Astrocyte of the cerebellum (primary cell): ENCODE results near the gene IPO11.

Experiments
- DNase-seq: peaks from one replicate; pipeline ENCODE4 v3.0.0-alpha.2; 2011; ENCODE audit warnings: low read depth
- H3K4me3 ChIP-seq: 2 replicates; pipeline ENCODE4 v1.5.1; 2011; ENCODE audit warnings: mild to moderate bottlenecking, low read depth, low read length, moderate library complexity
- in situ Hi-C: cut with HindIII; loops from 2 replicates; pipeline ENCODE4 v1.10.0; 2017; ENCODE audit warnings: low sequenced_read_pairs
- TF ChIP-seq, protein P1 (sequence below): IDR thresholded peaks from 2 replicates; pipeline ENCODE4 v1.5.1; 2012; ENCODE audit warnings: low read length, low read depth, moderate library complexity, mild to moderate bottlenecking; ENCODE audit errors: missing control alignments

The IPO11 gene

DNA sequence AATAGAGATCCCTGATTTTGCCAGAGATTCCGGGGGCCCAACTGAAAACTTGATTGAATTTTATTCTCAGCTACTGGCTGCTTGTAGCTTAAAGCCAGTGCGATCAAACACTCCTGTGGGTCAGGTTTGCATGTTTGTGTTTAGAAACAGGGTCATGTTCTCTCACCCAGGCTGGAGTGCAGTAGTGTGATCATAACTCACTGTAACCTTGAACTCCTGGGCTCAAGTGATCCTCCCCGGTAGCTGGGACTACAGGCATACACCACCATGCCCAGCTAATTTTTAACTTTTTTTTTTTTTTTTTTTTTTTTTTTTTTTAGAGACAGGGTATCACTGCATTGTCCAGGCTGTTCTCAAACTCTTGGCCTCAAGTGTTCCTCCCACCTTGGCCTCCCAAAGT, 232.7 kb downstream of the IPO11 start:
- H3K4me3 ChIP-seq, result no peak overlapping the region
- in situ Hi-C loops, result no loop called here
- no peak for DNase-seq
- TF ChIP-seq, protein P1, sequence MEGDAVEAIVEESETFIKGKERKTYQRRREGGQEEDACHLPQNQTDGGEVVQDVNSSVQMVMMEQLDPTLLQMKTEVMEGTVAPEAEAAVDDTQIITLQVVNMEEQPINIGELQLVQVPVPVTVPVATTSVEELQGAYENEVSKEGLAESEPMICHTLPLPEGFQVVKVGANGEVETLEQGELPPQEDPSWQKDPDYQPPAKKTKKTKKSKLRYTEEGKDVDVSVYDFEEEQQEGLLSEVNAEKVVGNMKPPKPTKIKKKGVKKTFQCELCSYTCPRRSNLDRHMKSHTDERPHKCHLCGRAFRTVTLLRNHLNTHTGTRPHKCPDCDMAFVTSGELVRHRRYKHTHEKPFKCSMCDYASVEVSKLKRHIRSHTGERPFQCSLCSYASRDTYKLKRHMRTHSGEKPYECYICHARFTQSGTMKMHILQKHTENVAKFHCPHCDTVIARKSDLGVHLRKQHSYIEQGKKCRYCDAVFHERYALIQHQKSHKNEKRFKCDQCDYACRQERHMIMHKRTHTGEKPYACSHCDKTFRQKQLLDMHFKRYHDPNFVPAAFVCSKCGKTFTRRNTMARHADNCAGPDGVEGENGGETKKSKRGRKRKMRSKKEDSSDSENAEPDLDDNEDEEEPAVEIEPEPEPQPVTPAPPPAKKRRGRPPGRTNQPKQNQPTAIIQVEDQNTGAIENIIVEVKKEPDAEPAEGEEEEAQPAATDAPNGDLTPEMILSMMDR, result no peak

DNA sequence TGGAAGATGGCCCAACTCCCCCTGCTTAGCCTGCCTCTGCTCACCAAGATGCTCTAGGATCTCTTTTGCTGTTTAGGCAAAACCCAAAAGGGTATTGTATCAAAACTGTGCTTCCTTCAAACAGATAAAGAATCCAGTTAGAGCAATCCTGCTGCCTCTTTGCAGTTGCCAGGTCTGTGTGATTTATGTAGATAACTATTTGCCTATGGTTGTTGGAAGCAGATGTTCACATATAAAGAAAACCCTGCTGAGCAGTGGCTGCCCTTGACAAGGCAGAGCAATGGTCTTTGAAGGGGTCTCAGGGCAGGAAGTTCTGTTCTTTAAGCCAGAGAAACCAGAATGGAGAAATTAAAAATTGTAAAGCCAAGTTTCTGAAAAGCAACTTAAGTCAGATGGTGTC, 234.7 kb downstream of the IPO11 start:
- TF ChIP-seq, protein P1, result no peak
- DNase-seq, result no peak
- in situ Hi-C loops, result no loop called here
- H3K4me3 ChIP-seq, result no peak overlapping the region

DNA sequence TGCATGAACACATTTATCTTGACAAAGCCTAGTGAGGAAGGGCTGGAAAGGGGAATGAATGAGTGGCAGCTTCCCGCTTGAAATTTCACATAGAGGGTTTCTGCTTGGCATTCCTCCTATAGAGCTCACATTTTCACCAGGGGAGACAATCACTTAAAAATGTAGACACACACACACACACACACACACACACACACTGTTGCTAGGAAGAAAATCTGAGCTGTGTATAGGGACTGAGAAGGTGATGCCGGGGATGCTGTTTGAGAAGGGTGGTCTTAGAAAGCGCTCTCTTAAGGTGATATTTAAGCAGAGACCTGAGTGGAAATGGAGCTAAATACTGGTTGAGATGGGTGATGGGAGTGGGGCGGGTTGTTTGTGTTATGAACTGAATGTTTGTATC, 236.5 kb downstream of the IPO11 start:
- TF ChIP-seq, protein P1, result no peak
- in situ Hi-C loops, result no loop called here
- no peak overlapping the region for H3K4me3 ChIP-seq
- DNase-seq, result no peak

DNA sequence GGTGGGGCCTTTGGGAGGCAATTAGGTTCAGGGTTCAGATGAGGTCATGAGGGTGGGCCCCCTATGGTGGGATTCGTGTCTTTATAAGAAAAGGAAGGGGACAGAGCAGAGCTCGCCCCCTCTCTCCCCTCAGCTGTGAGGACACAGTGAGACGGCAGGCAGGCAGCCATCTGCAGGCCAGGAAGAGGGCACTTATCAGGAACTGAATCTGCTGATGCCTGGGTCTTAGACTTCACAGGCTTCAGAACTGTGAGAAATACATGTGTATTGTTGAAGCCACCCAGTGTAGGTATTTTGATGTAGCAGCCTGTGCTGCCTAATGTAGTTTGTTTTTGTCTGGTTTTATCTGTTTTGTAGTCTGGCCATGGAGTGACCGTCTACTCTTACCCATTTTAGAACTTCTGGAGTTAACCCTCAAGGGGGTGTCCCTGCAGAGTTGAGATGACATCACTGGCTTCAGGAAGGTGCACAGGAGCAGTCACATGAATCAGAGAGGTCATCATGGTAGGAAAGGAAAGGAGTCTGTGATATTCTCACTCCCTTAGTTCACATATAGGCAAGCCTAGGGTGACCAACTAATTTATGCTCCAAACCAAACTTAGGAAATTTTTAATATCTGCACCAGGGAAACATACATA, 237.0 kb downstream of the IPO11 start:
- DNase-seq, result no peak

DNA sequence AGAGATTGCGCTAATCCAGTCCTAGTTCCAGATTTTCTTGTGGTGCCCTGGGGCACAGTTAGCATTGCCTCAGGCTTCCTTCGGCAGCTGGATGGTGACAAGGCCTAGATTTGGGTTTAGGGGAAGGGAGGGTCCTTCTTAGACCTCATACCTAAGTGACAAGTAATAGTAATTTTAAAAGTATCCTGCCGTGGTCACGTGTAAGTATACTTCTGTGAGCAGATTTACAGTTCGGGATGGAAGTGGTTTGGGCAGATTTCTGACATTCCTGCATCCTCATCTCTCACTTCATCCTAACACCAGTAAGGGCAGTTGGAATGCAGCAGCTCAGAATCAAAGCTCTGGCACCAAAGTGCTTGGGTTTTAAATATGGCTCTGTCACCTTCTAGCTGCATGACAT, 237.6 kb downstream of the IPO11 start:
- H3K4me3 ChIP-seq, result no peak overlapping the region
- DNase-seq, result no peak
- TF ChIP-seq, protein P1, result no peak
- in situ Hi-C loops, result no loop called here

More for the DNA sequence above, 237.0 kb downstream of the IPO11 start:
- TF ChIP-seq, protein P1, result no peak
- H3K4me3 ChIP-seq, result no peak overlapping the region
- in situ Hi-C loops, result no loop called here

DNA sequence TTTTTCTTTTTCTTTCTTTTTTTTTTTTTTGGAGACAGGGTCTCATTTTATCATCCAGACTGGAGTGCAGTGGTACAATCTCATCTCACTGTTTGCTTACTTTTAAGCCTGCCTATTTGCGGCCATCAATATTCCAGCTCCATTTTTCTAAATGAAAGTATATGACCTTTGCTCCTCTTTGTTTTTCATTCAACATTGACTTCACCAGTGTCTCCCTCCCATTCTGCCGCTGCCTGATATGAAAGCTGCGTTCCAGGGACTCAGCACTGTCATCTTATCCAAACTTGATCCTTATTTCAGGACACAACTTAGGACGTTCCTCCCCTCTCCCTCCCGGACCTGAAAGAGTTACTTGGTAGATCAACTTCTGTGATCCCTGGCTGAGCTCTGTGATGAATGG, 239.7 kb downstream of the IPO11 start:
- DNase-seq, result no peak
- no peak overlapping the region for H3K4me3 ChIP-seq
- in situ Hi-C loops, result no loop called here
- TF ChIP-seq, protein P1, result no peak
